IMR-90 (cell line): ENCODE results near the gene MARF1. TPM values are rescaled to one million over a fixed set of nuclear protein-coding genes. Genes with fewer than 3 reads are reported as not detected.

Experiments
- ATAC-seq: fragments of 200-7000 bp; cut with Tn5 transposase; 2 replicates; pipeline ENCODE4 v1.9.1; 2020; ENCODE audit warnings: low read depth, mild to moderate bottlenecking, moderate library complexity
- BruUV-seq: library from RNA; stranded (reverse); fragments of 400-500 nt; replicated peaks from 2 replicates; lab custom pipeline; 2021; lab: Mats Ljungman, UMichigan
- CTCF ChIA-PET: fragments of 300-600 bp; formaldehyde crosslinking; extraction: SDS; loops from one replicate; lab custom pipeline; 2021; ENCODE audit warnings: antibody characterized with exemption; lab: Yijun Ruan, JAX
- POLR2A ChIA-PET: fragments of 300-600 bp; sonication (Branson Sonifier 250); formaldehyde crosslinking; loops from one replicate; lab custom pipeline; 2022; ENCODE audit warnings: antibody characterized with exemption; ENCODE audit not compliant: unreplicated experiment; lab: Charles Lee
- DNase-seq: peaks from one replicate; pipeline ENCODE4 v3.0.0; 2013
- H2AFZ ChIP-seq: replicated peaks from 2 replicates; pipeline ENCODE3; 2013; ENCODE audit warnings: low read length, mild to moderate bottlenecking; ENCODE audit not compliant: poor library complexity
- H2AK5ac ChIP-seq: 2 replicates; pipeline ENCODE4 v1.6.1; 2013; ENCODE audit warnings: low read depth, low read length, inconsistent platforms
- H2AK9ac ChIP-seq: replicated peaks from 2 replicates; pipeline ENCODE3; 2013; ENCODE audit warnings: mild to moderate bottlenecking, low read depth, low read length, moderate library complexity; ENCODE audit not compliant: poor library complexity
- H2BK120ac ChIP-seq: 2 replicates; pipeline ENCODE4 v1.6.1; 2013; ENCODE audit warnings: low read depth, low read length, inconsistent platforms
- H2BK15ac ChIP-seq: 3 replicates; pipeline ENCODE4 v1.6.1; 2013; ENCODE audit warnings: low read depth, low read length, inconsistent platforms
- H2BK20ac ChIP-seq: 2 replicates; pipeline ENCODE4 v1.6.1; 2013; ENCODE audit warnings: low read depth, mild to moderate bottlenecking, inconsistent platforms, low read length, moderate library complexity
- H2BK5ac ChIP-seq: 2 replicates; pipeline ENCODE4 v1.6.1; 2013; ENCODE audit warnings: mild to moderate bottlenecking, low read depth, low read length, inconsistent platforms; ENCODE audit not compliant: poor library complexity, severe bottlenecking
- H3K14ac ChIP-seq: replicated peaks from 2 replicates; pipeline ENCODE4 v1.6.1; 2013; ENCODE audit warnings: low read depth, low read length, inconsistent platforms
- H3K18ac ChIP-seq: 2 replicates; pipeline ENCODE4 v1.6.1; 2013; ENCODE audit warnings: low read depth, low read length, control low read depth
- H3K23ac ChIP-seq: 2 replicates; pipeline ENCODE4 v1.6.1; 2013; ENCODE audit warnings: low read depth, low read length, inconsistent platforms
- H3K27ac ChIP-seq: 2 replicates; pipeline ENCODE4 v1.5.1; 2013; ENCODE audit warnings: mild to moderate bottlenecking, control low read depth, low read length; ENCODE audit not compliant: insufficient read depth
- H3K27me3 ChIP-seq: 2 replicates; pipeline ENCODE4 v1.6.1; 2013; ENCODE audit warnings: low read length; ENCODE audit not compliant: control insufficient read depth, insufficient read depth
- H3K36me3 ChIP-seq: 2 replicates; pipeline ENCODE4 v1.6.1; 2013; ENCODE audit warnings: low read length, mixed read lengths; ENCODE audit not compliant: control insufficient read depth, insufficient read depth
- H3K4ac ChIP-seq: 2 replicates; pipeline ENCODE4 v1.6.1; 2013; ENCODE audit warnings: low read depth, low read length, inconsistent platforms
- H3K4me1 ChIP-seq: 2 replicates; pipeline ENCODE4 v1.6.1; 2013; ENCODE audit warnings: low read length, mixed read lengths; ENCODE audit not compliant: control insufficient read depth, insufficient read depth
- H3K4me2 ChIP-seq: 2 replicates; pipeline ENCODE4 v1.6.1; 2013; ENCODE audit warnings: low read depth, mild to moderate bottlenecking, control low read depth, low read length, moderate library complexity
- H3K4me3 ChIP-seq: 2 replicates; pipeline ENCODE4 v1.5.1; 2013; ENCODE audit warnings: low read depth, mild to moderate bottlenecking, control low read depth, low read length, moderate library complexity; ENCODE audit not compliant: insufficient read depth
- H3K56ac ChIP-seq: 2 replicates; pipeline ENCODE4 v1.6.1; 2013; ENCODE audit warnings: low read length, inconsistent platforms; ENCODE audit not compliant: insufficient read depth; ENCODE audit errors: extremely low read depth
- H3K79me1 ChIP-seq, 2 experiments: 2 replicates each; pipeline ENCODE4 v1.6.1; 2013; ENCODE audit warnings: low read length in 2 of 2, inconsistent platforms in 1 of 2, low read depth in 1 of 2
- H3K9ac ChIP-seq: 2 replicates; pipeline ENCODE4 v1.6.1; 2013; ENCODE audit warnings: low read depth, low read length, control low read depth
- H3K9me1 ChIP-seq: 2 replicates; pipeline ENCODE4 v1.6.1; 2013; ENCODE audit warnings: low read length, inconsistent platforms; ENCODE audit not compliant: insufficient read depth
- H3K9me3 ChIP-seq: 2 replicates; pipeline ENCODE4 v1.6.1; 2013; ENCODE audit warnings: low read length; ENCODE audit not compliant: control insufficient read depth, insufficient read depth
- H4K20me1 ChIP-seq: 2 replicates; pipeline ENCODE4 v1.6.1; 2013; ENCODE audit warnings: low read length, inconsistent platforms; ENCODE audit not compliant: insufficient read depth
- H4K5ac ChIP-seq: 2 replicates; pipeline ENCODE4 v1.6.1; 2013; ENCODE audit warnings: mild to moderate bottlenecking, low read depth, low read length, control low read depth
- H4K8ac ChIP-seq, 2 experiments: 2 replicates each; pipeline ENCODE4 v1.6.1; 2013; ENCODE audit warnings: low read depth in 2 of 2, low read length in 2 of 2, control low read depth in 1 of 2, inconsistent platforms in 1 of 2
- H4K91ac ChIP-seq: 2 replicates; pipeline ENCODE4 v1.6.1; 2013; ENCODE audit warnings: low read depth, low read length, inconsistent platforms; ENCODE audit not compliant: insufficient read depth
- BHLHE40 ChIP-seq: fragments of 150-350 bp; IDR thresholded peaks from 2 replicates; pipeline ENCODE4 v1.6.1; 2016; ENCODE audit warnings: mild to moderate bottlenecking, low read depth, low read length
- CHD1 ChIP-seq: IDR thresholded peaks from 2 replicates; pipeline ENCODE4 v1.6.1; 2012; ENCODE audit warnings: low read depth, low read length, improper control_type of control experiment
- FOS ChIP-seq: fragments of 150-350 bp; IDR thresholded peaks from 2 replicates; pipeline ENCODE4 v1.6.1; 2016; ENCODE audit warnings: low read depth, low read length
- MAFK ChIP-seq: IDR thresholded peaks from 2 replicates; pipeline ENCODE4 v1.6.1; 2012; ENCODE audit warnings: low read depth, low read length, improper control_type of control experiment
- MAZ ChIP-seq: IDR thresholded peaks from 2 replicates; pipeline ENCODE4 v1.6.1; 2012; ENCODE audit warnings: low read depth, mild to moderate bottlenecking, low read length, improper control_type of control experiment, moderate library complexity, borderline replicate concordance
- MXI1 ChIP-seq: IDR thresholded peaks from 2 replicates; pipeline ENCODE4 v1.6.1; 2012; ENCODE audit warnings: low read depth, mild to moderate bottlenecking, low read length, moderate library complexity, borderline replicate concordance
- NFE2L2 ChIP-seq: fragments of 150-350 bp; IDR thresholded peaks from 2 replicates; pipeline ENCODE4 v1.6.1; 2016; ENCODE audit warnings: low read depth, mild to moderate bottlenecking, low read length
- RCOR1 ChIP-seq: IDR thresholded peaks from 2 replicates; pipeline ENCODE4 v1.6.1; 2012; ENCODE audit warnings: mild to moderate bottlenecking, low read length, improper control_type of control experiment; ENCODE audit not compliant: insufficient replicate concordance
- RFX5 ChIP-seq: IDR thresholded peaks from 2 replicates; pipeline ENCODE4 v1.8.0; 2012; ENCODE audit warnings: low read depth, mild to moderate bottlenecking, low read length, moderate library complexity
- SMC3 ChIP-seq: fragments of 150-350 bp; IDR thresholded peaks from 2 replicates; pipeline ENCODE4 v1.6.1; 2016; ENCODE audit warnings: low read depth, mild to moderate bottlenecking, antibody characterized with exemption, low read length, moderate library complexity
- WGBS, 2 experiments: methylation state at CpG; one replicate each; pipeline versions ENCODE4 v1.1.5 to v1.1.7; 2013; ENCODE audit warnings: missing lambda C conversion rate in 2 of 2; ENCODE audit not compliant: insufficient read length in 1 of 2; ENCODE audit errors: extremely low coverage in 2 of 2; 5-methylcytosine and 5-hydroxymethylcytosine counted together
- dilution Hi-C: fragments of 300-500 bp; cut with HindIII; formaldehyde crosslinking; loops from one replicate; pipeline ENCODE4 v1.14.3; 2018; ENCODE audit warnings: low sequenced_read_pairs; ENCODE audit not compliant: unreplicated experiment
- in situ Hi-C: fragments of 300-500 bp; cut with MboI; formaldehyde crosslinking; loops from 3 replicates; pipeline ENCODE4 v1.14.3; 2019; ENCODE audit warnings: low sequenced_read_pairs, inconsistent platforms, mixed read lengths
- intact Hi-C: fragments of 100-400 bp; cut with micrococcal nuclease; formaldehyde crosslinking; loops from 2 replicates; pipeline ENCODE4 v1.10.0; 2022
- polyA plus RNA-seq, 3 experiments: library from polyadenylated mRNA; depleted of rRNA; stranded (reverse); fragments of >200 nt; gene quantifications; 2 replicates each; pipeline ENCODE4 v1.2.3, GENCODE V29; 2012; ENCODE audit warnings: low replicate concordance in 1 of 3
- total RNA-seq: library from RNA; depleted of rRNA; stranded (reverse); fragments of >200 nt; gene quantifications from 2 replicates; pipeline ENCODE4 v1.2.3, GENCODE V29; 2012
- TF ChIP-seq, protein P1 (sequence below): fragments of 150-350 bp; IDR thresholded peaks from 2 replicates; pipeline ENCODE4 v1.6.1; 2016; ENCODE audit warnings: low read depth, mild to moderate bottlenecking, low read length, moderate library complexity, borderline replicate concordance
- TF ChIP-seq, protein P2 (sequence below): conservative IDR thresholded peaks from 2 replicates; pipeline ENCODE4 v1.5.1; 2012; ENCODE audit warnings: mild to moderate bottlenecking, low read depth, low read length, improper control_type of control experiment
- TF ChIP-seq, protein P3 (sequence below): fragments of 150-350 bp; IDR thresholded peaks from 2 replicates; pipeline ENCODE4 v1.6.1; 2017; ENCODE audit warnings: mild to moderate bottlenecking, antibody characterized with exemption, low read length, low read depth

The MARF1 gene
- total and polyA plus RNA-seq, 2 of the 4 experiments (the other 2 are of a cell fraction): 9.0 to 12.9 TPM

DNA sequence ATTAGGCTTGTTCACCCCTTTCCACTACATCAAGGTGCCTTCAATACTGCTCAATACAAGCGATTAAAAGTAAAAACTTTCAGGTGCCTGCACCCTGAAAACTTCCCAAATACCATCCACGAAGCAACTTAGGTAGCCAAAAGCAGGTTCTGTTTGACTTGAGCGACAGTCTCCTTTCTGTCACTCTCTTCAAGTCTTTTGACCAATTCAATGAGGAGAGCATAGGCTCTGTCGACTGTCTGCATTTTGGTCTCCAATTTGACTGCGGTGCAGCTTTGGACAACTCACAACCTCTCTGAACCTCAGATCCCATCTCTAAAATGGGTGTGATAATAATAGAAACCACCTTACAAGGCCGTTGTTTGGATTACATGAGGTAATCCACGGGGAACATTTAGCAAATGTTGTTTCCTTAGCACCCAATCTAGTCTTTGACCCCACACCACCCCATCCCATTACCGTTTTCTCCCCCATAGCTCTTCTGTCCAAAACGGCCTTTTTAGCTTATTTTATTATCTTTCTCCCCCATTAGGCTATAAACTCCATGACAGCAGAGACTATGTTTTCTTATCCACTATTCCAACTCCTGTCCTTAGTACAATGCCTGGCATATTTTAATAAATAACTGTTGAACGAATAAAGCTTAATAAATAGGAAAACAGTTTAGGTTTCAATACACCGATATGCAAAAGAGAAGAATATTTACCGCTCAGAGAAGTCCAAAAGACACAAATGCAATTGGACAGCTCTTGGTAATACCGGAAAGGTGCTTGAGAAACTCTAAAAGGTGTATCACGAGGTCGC is 999 bp downstream of the MARF1 start:
- ChIA-PET POLR2A (no interaction called here), CTCF (interaction anchor here (0.6 kb wide), 2 partner anchors 45 to 48 kb away, joined by 3 read pairs; no protein-coding TSS in a partner anchor)
- in situ Hi-C loops: loop anchor here (5.0 kb wide), 1 partner anchor 50 kb away; no protein-coding TSS in a partner anchor
- H3K27me3 ChIP-seq: no peaks in the 10 kb centered on the region
- 0 out of 2 replicates have a peak overlapping the region, but pooled peaks have one; percentile 42 for H3K18ac ChIP-seq
- dilution Hi-C loops: no loop called here
- peak overlapping the region; percentile 98 for H2AFZ ChIP-seq
- peak overlapping the region; percentile 77 for H3K14ac ChIP-seq
- peak overlapping the region; percentile 83 for H2AK9ac ChIP-seq
- intact Hi-C loops: no loop called here
- no TSS peak for BruUV-seq
- H3K23ac ChIP-seq: peak overlapping the region; percentile 72; the same call in 1 of the 2 replicates
- H2BK20ac ChIP-seq: no peak overlapping the region
- no peak for ATAC-seq
- H3K9me3 ChIP-seq: no peaks in the 10 kb centered on the region
- H3K4me2 ChIP-seq: peak overlapping the region; percentile 96
- H2BK15ac ChIP-seq: no peak overlapping the region
- no peak overlapping the region for H4K91ac ChIP-seq
- peak overlapping the region; percentile 87 for H3K9ac ChIP-seq
- H3K4me3 ChIP-seq: peak overlapping the region; percentile 99
- peaks cover 11% of the 10 kb centered on the region for H3K36me3 ChIP-seq
- no peaks in the 10 kb centered on the region for H3K9me1 ChIP-seq
- H3K4me1 ChIP-seq: peaks cover 5% of the 10 kb centered on the region
- peak overlapping the region; percentile 52; the same call in 1 of the 2 replicates for H3K4ac ChIP-seq
- peak overlapping the region; percentile 95 for H3K27ac ChIP-seq
- peaks cover 21 to 24% of the 10 kb centered on the region in 2 experiments for H3K79me1 ChIP-seq
- 58% methylated on average over 4 of the region's 15 CpGs; no CpG with 5 or more reads in 1 of the 2 experiments for WGBS, 2 experiments
- no peak for DNase-seq
- H2BK5ac ChIP-seq: peak overlapping the region; percentile 91
- no peak overlapping the region for H3K56ac ChIP-seq
- 0 out of 2 replicates have a peak overlapping the region, but pooled peaks have one; percentile 3 for H2BK120ac ChIP-seq
- no peaks in the 10 kb centered on the region; the same call in 1 of the 2 replicates for H4K20me1 ChIP-seq
- peak overlapping the region; percentile 90 to 98; a peak in 2 of 4 replicates for H4K8ac ChIP-seq
- H2AK5ac ChIP-seq: peak overlapping the region; percentile 18; the same call in 1 of the 2 replicates
- no peak overlapping the region for H4K5ac ChIP-seq
- TF ChIP-seq CHD1 (no peak), BHLHE40 (no peak), MAZ (no peak), MAFK (no peak), NFE2L2 (no peak), FOS (no peak), RFX5 (no peak), MXI1 (no peak), RCOR1 (no peak), SMC3 (no peak)
- TF ChIP-seq, protein P1, sequence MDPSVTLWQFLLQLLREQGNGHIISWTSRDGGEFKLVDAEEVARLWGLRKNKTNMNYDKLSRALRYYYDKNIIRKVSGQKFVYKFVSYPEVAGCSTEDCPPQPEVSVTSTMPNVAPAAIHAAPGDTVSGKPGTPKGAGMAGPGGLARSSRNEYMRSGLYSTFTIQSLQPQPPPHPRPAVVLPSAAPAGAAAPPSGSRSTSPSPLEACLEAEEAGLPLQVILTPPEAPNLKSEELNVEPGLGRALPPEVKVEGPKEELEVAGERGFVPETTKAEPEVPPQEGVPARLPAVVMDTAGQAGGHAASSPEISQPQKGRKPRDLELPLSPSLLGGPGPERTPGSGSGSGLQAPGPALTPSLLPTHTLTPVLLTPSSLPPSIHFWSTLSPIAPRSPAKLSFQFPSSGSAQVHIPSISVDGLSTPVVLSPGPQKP: no peak
- TF ChIP-seq, protein P2, sequence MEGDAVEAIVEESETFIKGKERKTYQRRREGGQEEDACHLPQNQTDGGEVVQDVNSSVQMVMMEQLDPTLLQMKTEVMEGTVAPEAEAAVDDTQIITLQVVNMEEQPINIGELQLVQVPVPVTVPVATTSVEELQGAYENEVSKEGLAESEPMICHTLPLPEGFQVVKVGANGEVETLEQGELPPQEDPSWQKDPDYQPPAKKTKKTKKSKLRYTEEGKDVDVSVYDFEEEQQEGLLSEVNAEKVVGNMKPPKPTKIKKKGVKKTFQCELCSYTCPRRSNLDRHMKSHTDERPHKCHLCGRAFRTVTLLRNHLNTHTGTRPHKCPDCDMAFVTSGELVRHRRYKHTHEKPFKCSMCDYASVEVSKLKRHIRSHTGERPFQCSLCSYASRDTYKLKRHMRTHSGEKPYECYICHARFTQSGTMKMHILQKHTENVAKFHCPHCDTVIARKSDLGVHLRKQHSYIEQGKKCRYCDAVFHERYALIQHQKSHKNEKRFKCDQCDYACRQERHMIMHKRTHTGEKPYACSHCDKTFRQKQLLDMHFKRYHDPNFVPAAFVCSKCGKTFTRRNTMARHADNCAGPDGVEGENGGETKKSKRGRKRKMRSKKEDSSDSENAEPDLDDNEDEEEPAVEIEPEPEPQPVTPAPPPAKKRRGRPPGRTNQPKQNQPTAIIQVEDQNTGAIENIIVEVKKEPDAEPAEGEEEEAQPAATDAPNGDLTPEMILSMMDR: no peak
- TF ChIP-seq, protein P3, sequence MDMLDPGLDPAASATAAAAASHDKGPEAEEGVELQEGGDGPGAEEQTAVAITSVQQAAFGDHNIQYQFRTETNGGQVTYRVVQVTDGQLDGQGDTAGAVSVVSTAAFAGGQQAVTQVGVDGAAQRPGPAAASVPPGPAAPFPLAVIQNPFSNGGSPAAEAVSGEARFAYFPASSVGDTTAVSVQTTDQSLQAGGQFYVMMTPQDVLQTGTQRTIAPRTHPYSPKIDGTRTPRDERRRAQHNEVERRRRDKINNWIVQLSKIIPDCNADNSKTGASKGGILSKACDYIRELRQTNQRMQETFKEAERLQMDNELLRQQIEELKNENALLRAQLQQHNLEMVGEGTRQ: no peak
